Measurements from ENCODE around the gene DNAH17.

DNAH17 gene

GRCh38 chr17:78602246-78602645 is 25.1 kb upstream of the DNAH17 start:
- DNase-seq (ENCODE audit: low read depth in 3 of 3) = no peak

- DNase-seq (ENCODE audit: low read depth in 3 of 3) = no peak
These were observed 24.5 kb upstream of the DNAH17 start for GRCh38 chr17:78601577-78602190.

GRCh38 chr17:78600181-78600721 is 23.1 kb upstream of the DNAH17 start:
- no peak for DNase-seq (ENCODE audit: low read depth in 3 of 3)

GRCh38 chr17:78599419-78599818 is 22.2 kb upstream of the DNAH17 start:
- DNase-seq (ENCODE audit: low read depth in 3 of 3) = no peak

GRCh38 chr17:78598013-78598471 is 20.8 kb upstream of the DNAH17 start:
- no peak for DNase-seq (ENCODE audit: low read depth in 3 of 3)

GRCh38 chr17:78596871-78597764 is 19.9 kb upstream of the DNAH17 start:
- DNase-seq (ENCODE audit: low read depth in 3 of 3) = no peak

GRCh38 chr17:78595135-78595810 is 18.1 kb upstream of the DNAH17 start:
- DNase-seq (ENCODE audit: low read depth in 3 of 3) = no peak

- DNase-seq (ENCODE audit: low read depth in 3 of 3) = no peak
These were observed 15.8 kb upstream of the DNAH17 start for GRCh38 chr17:78592991-78593329.

- DNase-seq (ENCODE audit: low read depth in 3 of 3) = no peak
These were observed 14.1 kb upstream of the DNAH17 start for GRCh38 chr17:78591263-78591671.

GRCh38 chr17:78589885-78590284 is 12.7 kb upstream of the DNAH17 start:
- DNase-seq (ENCODE audit: low read depth in 3 of 3) = no peak

GRCh38 chr17:78589031-78589675 is 12.0 kb upstream of the DNAH17 start:
- DNase-seq (ENCODE audit: low read depth in 3 of 3) = no peak

- no peak for DNase-seq (ENCODE audit: low read depth in 3 of 3)
These were observed 11.2 kb upstream of the DNAH17 start for GRCh38 chr17:78588258-78589030.

GRCh38 chr17:78585006-78585630 is 7.9 kb upstream of the DNAH17 start:
- DNase-seq (ENCODE audit: low read depth in 3 of 3) = no peak

GRCh38 chr17:78583091-78583490 is 5.9 kb upstream of the DNAH17 start:
- DNase-seq (ENCODE audit: low read depth in 3 of 3) = peak in 1 of 3 experiments; percentile 5

GRCh38 chr17:78581304-78581703 is 4.1 kb upstream of the DNAH17 start:
- DNase-seq (ENCODE audit: low read depth in 3 of 3) = no peak

- no peak for DNase-seq (ENCODE audit: low read depth in 3 of 3)
These were observed 3.1 kb upstream of the DNAH17 start for GRCh38 chr17:78580277-78580804.

GRCh38 chr17:78576389-78577112 is 645 bp downstream of the DNAH17 start:
- DNase-seq (ENCODE audit: low read depth in 3 of 3) = no peak

GRCh38 chr17:78575899-78576298 is 1.3 kb downstream of the DNAH17 start:
- DNase-seq (ENCODE audit: low read depth in 3 of 3) = no peak

GRCh38 chr17:78575340-78575739 is 1.9 kb downstream of the DNAH17 start:
- no peak for DNase-seq (ENCODE audit: low read depth in 3 of 3)

GRCh38 chr17:78573955-78574354 is 3.2 kb downstream of the DNAH17 start:
- DNase-seq (ENCODE audit: low read depth in 3 of 3) = no peak
